Stimulated activated CD8-positive, alpha-beta memory T cell treated with anti-CD3 and anti-CD28 coated beads, Interleukin-15, amount 100 ng/mL, for 1 hour (primary cell): ENCODE results near the gene HOXC9.

Source experiments
- DNase-seq: peaks from one replicate; pipeline ENCODE4 v3.0.0-alpha.2; 2020; ENCODE audit warnings: low read depth

The HOXC9 gene

GRCh38 chr12:53963434-53964314 lies 36.3 kb upstream of the HOXC9 start:
- DNase-seq = no peak

GRCh38 chr12:53964315-53964713 lies 35.6 kb upstream of the HOXC9 start:
- no peak for DNase-seq

- no peak for DNase-seq
Measured at GRCh38 chr12:53965281-53966084, 34.5 kb upstream of the HOXC9 start.

GRCh38 chr12:53966085-53966384 lies 33.9 kb upstream of the HOXC9 start:
- no peak for DNase-seq

- DNase-seq = no peak
Measured at GRCh38 chr12:53966385-53967133, 33.4 kb upstream of the HOXC9 start.

- no peak for DNase-seq
Measured at GRCh38 chr12:53967421-53967925, 32.5 kb upstream of the HOXC9 start.

GRCh38 chr12:53968214-53969127 lies 31.5 kb upstream of the HOXC9 start:
- no peak for DNase-seq

GRCh38 chr12:53969588-53970259 lies 30.2 kb upstream of the HOXC9 start:
- DNase-seq = no peak

- DNase-seq = no peak
Measured at GRCh38 chr12:53970451-53970850, 29.5 kb upstream of the HOXC9 start.

GRCh38 chr12:53971129-53971528 lies 28.8 kb upstream of the HOXC9 start:
- no peak for DNase-seq

GRCh38 chr12:53971686-53972085 lies 28.3 kb upstream of the HOXC9 start:
- DNase-seq = no peak

- no peak for DNase-seq
Measured at GRCh38 chr12:53972152-53972702, 27.7 kb upstream of the HOXC9 start.

- no peak for DNase-seq
Measured at GRCh38 chr12:53972722-53973235, 27.2 kb upstream of the HOXC9 start, which contains the start of gene HOXC11. TSS of gene HOXC11 (plus strand) at chr12:53973126. CDS start at chr12:53973242, 116 bp downstream.

- no peak for DNase-seq
Measured at GRCh38 chr12:53973236-53974042, 26.5 kb upstream of the HOXC9 start.

GRCh38 chr12:53974084-53975063 lies 25.6 kb upstream of the HOXC9 start, which contains the start of gene HOTAIR:
TSS of gene HOTAIR (minus strand) at chr12:53974954.
- no peak for DNase-seq

- DNase-seq = no peak
Measured at GRCh38 chr12:53975064-53975471, 24.9 kb upstream of the HOXC9 start.

- DNase-seq = no peak
Measured at GRCh38 chr12:53975479-53976152, 24.3 kb upstream of the HOXC9 start.
